SK-N-SH (cell line): ENCODE measurements around the gene TIMM10B. TPM values are rescaled to one million over a fixed set of nuclear protein-coding genes. Genes with fewer than 3 reads are reported as not detected.
A peak's percentile ranks its signal among the peaks of the same experiment; 100 is the strongest.

Experiments used
- CTCF ChIA-PET: fragments of 300-600, 350-600 bp; formaldehyde crosslinking; extraction: SDS; loops from one replicate; lab custom pipeline; 2021; lab: Yijun Ruan, JAX
- POLR2A ChIA-PET: fragments of 350-600 bp; sonication (Branson Sonifier 250); formaldehyde crosslinking; extraction: SDS; loops from one replicate; lab custom pipeline; 2020; ENCODE audit warnings: antibody characterized with exemption, inconsistent platforms; lab: Yijun Ruan, JAX
- DNase-seq: peaks from one replicate; pipeline ENCODE4 v3.0.0; 2012
- H2AFZ ChIP-seq: fragments of 200-600 bp; sonication (generic); 2 replicates; pipeline ENCODE4 v1.8.1; 2016; ENCODE audit warnings: antibody characterized with exemption, mild to moderate bottlenecking, low read depth
- H3F3A ChIP-seq: fragments of 200-600 bp; sonication (generic); replicated peaks from 2 replicates; pipeline ENCODE3; 2016; ENCODE audit warnings: antibody characterized with exemption, mild to moderate bottlenecking; ENCODE audit not compliant: insufficient read depth
- H3K27ac ChIP-seq, 2 experiments: fragments of 200-500 bp in 1 of 2; fragments of 200-600 bp in 1 of 2; sonication (Bioruptor generic) in 1 of 2; sonication (generic), shearing (Covaris generic) in 1 of 2; 2 replicates each; pipeline versions ENCODE4 v1.5.1 to v1.6.1; 2014 to 2016; ENCODE audit warnings: low read depth in 2 of 2, inconsistent platforms in 1 of 2, low read length in 1 of 2, mild to moderate bottlenecking in 1 of 2, mixed read lengths in 1 of 2
- H3K27me3 ChIP-seq: fragments of 200-600 bp; sonication (generic), shearing (Covaris generic); 2 replicates; pipeline ENCODE4 v1.6.1; 2016; ENCODE audit warnings: mixed run types; ENCODE audit not compliant: insufficient read depth
- H3K36me3 ChIP-seq, 2 experiments: fragments of 200-500 bp in 1 of 2; fragments of 200-600 bp in 1 of 2; sonication (Bioruptor generic) in 1 of 2; sonication (generic) in 1 of 2; replicated peaks in 1 of 2; 2 replicates each; pipeline versions ENCODE3 to v1.5.1; 2014 to 2016; ENCODE audit warnings: low read length in 1 of 2, mild to moderate bottlenecking in 1 of 2; ENCODE audit not compliant: insufficient read depth in 2 of 2, control insufficient read depth in 1 of 2
- H3K4me1 ChIP-seq, 2 experiments: fragments of 200-500 bp in 1 of 2; fragments of 200-600 bp in 1 of 2; sonication (Bioruptor generic) in 1 of 2; sonication (generic), shearing (Covaris generic) in 1 of 2; 2 replicates each; pipeline versions ENCODE4 v1.5.1 to v1.6.1; 2014 to 2016; ENCODE audit warnings: low read depth in 1 of 2, low read length in 1 of 2, mixed run types in 1 of 2; ENCODE audit not compliant: insufficient read depth in 2 of 2, control insufficient read depth in 1 of 2
- H3K4me2 ChIP-seq: fragments of 200-600 bp; sonication (generic), shearing (Covaris generic); 2 replicates; pipeline ENCODE4 v1.6.1; 2017; ENCODE audit warnings: mixed run types
- H3K4me3 ChIP-seq, 2 experiments: fragments of 200-500 bp in 1 of 2; fragments of 200-600 bp in 1 of 2; sonication (Bioruptor generic) in 1 of 2; sonication (generic), shearing (Covaris generic) in 1 of 2; 2 replicates each; pipeline versions ENCODE4 v1.5.1 to v1.8.1; 2014 to 2016; ENCODE audit warnings: low read depth in 2 of 2, inconsistent platforms in 1 of 2, low read length in 1 of 2, mild to moderate bottlenecking in 1 of 2, mixed read lengths in 1 of 2, moderate library complexity in 1 of 2
- H3K79me2 ChIP-seq: fragments of 200-600 bp; sonication (generic); 2 replicates; pipeline ENCODE4 v1.8.1; 2017; ENCODE audit warnings: mild to moderate bottlenecking; ENCODE audit not compliant: insufficient read depth
- H3K9ac ChIP-seq: fragments of 200-600 bp; sonication (generic); 2 replicates; pipeline ENCODE4 v1.6.1; 2017; ENCODE audit warnings: mixed run types
- H3K9me2 ChIP-seq: fragments of 200-600 bp; sonication (generic); 2 replicates; pipeline ENCODE4 v1.6.1; 2017; ENCODE audit warnings: mixed run types
- H3K9me3 ChIP-seq: fragments of 200-600 bp; sonication (generic); 2 replicates; pipeline ENCODE4 v1.6.1; 2017; ENCODE audit warnings: mixed run types, mild to moderate bottlenecking, moderate library complexity
- H4K20me1 ChIP-seq: fragments of 200-600 bp; sonication (generic); 2 replicates; pipeline ENCODE4 v1.6.1; 2017; ENCODE audit warnings: mild to moderate bottlenecking, mixed run types; ENCODE audit not compliant: insufficient read depth
- CTCF ChIP-seq: fragments of 200-600 bp; sonication (generic); IDR thresholded peaks from 2 replicates; pipeline ENCODE4 v1.6.1; 2017; ENCODE audit warnings: antibody characterized with exemption, mild to moderate bottlenecking, moderate library complexity
- ELF1 ChIP-seq: IDR thresholded peaks from 2 replicates; pipeline ENCODE4 v1.4.0; 2012
- EP300 ChIP-seq, 2 experiments: IDR thresholded peaks; 2 replicates each; pipeline versions ENCODE4 v1.4.0 to v1.6.1; 2012; ENCODE audit warnings: borderline replicate concordance in 1 of 2, low read depth in 1 of 2, low read length in 1 of 2
- FOSL2 ChIP-seq: IDR thresholded peaks from 2 replicates; pipeline ENCODE4 v1.4.0; 2012; ENCODE audit warnings: low read depth, mild to moderate bottlenecking, moderate library complexity, borderline replicate concordance
- FOXJ3 ChIP-seq: sonication (generic); formaldehyde crosslinking; IDR thresholded peaks from 2 replicates; pipeline ENCODE4 v1.5.1; 2020; ENCODE audit warnings: mild to moderate bottlenecking, missing genetic modification reagents
- GATA2 ChIP-seq: sonication (generic); formaldehyde crosslinking; IDR thresholded peaks from 2 replicates; pipeline ENCODE4 v1.5.0; 2020; ENCODE audit warnings: mild to moderate bottlenecking, missing genetic modification reagents
- JUND ChIP-seq: IDR thresholded peaks from 2 replicates; pipeline ENCODE4 v1.4.0; 2012
- MEF2A ChIP-seq: IDR thresholded peaks from 2 replicates; pipeline ENCODE4 v1.4.0; 2012; ENCODE audit warnings: low read depth, borderline replicate concordance
- MXI1 ChIP-seq: IDR thresholded peaks from 2 replicates; pipeline ENCODE4 v1.6.1; 2012; ENCODE audit warnings: mild to moderate bottlenecking, low read depth, low read length, improper control_type of control experiment
- NFIC ChIP-seq: IDR thresholded peaks from 2 replicates; pipeline ENCODE4 v1.4.0; 2012; ENCODE audit warnings: borderline replicate concordance
- NRF1 ChIP-seq: IDR thresholded peaks from 2 replicates; pipeline ENCODE4 v1.6.1; 2012; ENCODE audit warnings: low read depth, mild to moderate bottlenecking, low read length
- PBX3 ChIP-seq: IDR thresholded peaks from 2 replicates; pipeline ENCODE4; 2012
- POLR2AphosphoS5 ChIP-seq: IDR thresholded peaks from 2 replicates; pipeline ENCODE4 v1.6.1; 2012; ENCODE audit warnings: low read depth, low read length
- RCOR1 ChIP-seq: fragments of 150-350 bp; IDR thresholded peaks from 2 replicates; pipeline ENCODE4 v1.6.1; 2017; ENCODE audit warnings: antibody characterized with exemption, low read length
- REST ChIP-seq: IDR thresholded peaks from 2 replicates; pipeline ENCODE4 v1.6.1; 2012; ENCODE audit warnings: mild to moderate bottlenecking, low read depth, low read length, moderate library complexity
- RFX5 ChIP-seq: IDR thresholded peaks from 2 replicates; pipeline ENCODE4 v1.6.1; 2012; ENCODE audit warnings: mild to moderate bottlenecking, improper control_type of control experiment, low read length
- RXRA ChIP-seq: IDR thresholded peaks from 2 replicates; pipeline ENCODE4 v1.4.0; 2012; ENCODE audit warnings: low read depth, mild to moderate bottlenecking, borderline replicate concordance
- SIN3A ChIP-seq: IDR thresholded peaks from 2 replicates; pipeline ENCODE4 v1.6.1; 2012; ENCODE audit warnings: low read depth, mild to moderate bottlenecking, low read length, moderate library complexity, borderline replicate concordance
- TAF1 ChIP-seq: IDR thresholded peaks from 2 replicates; pipeline ENCODE4 v1.6.1; 2012; ENCODE audit warnings: low read depth, mild to moderate bottlenecking, low read length, moderate library complexity, borderline replicate concordance
- TCF12 ChIP-seq: IDR thresholded peaks from 2 replicates; pipeline ENCODE4 v1.4.0; 2012
- USF1 ChIP-seq: IDR thresholded peaks from 2 replicates; pipeline ENCODE4 v1.4.0; 2012; ENCODE audit warnings: low read depth, borderline replicate concordance
- USF2 ChIP-seq: fragments of 150-350 bp; IDR thresholded peaks from 2 replicates; pipeline ENCODE4 v1.6.1; 2017; ENCODE audit warnings: antibody characterized with exemption, low read length, low read depth, borderline replicate concordance
- WGBS: methylation state at CpG from one replicate; pipeline ENCODE4 v1.1.6; 2017; ENCODE audit warnings: low lambda C conversion rate; 5-methylcytosine and 5-hydroxymethylcytosine counted together
- polyA plus RNA-seq, 3 experiments: library from polyadenylated mRNA; depleted of rRNA; stranded (reverse); fragments of >200 nt; gene quantifications; 2 replicates each; pipeline ENCODE4 v1.2.3, GENCODE V29; 2012

The TIMM10B gene
- polyA plus RNA-seq (2012; rRNA removed) = 26.2 and 33.1 TPM in 2 replicates
- 27.9 and 29.1 TPM in 2 replicates for polyA plus RNA-seq (2012; cell fraction: cytosol; rRNA removed)
- 33.7 and 42.6 TPM in 2 replicates for polyA plus RNA-seq (2012; cell fraction: nucleus; rRNA removed)

- no peaks in the 10 kb centered on the region for H3K9me3 ChIP-seq
- peak within 1 kb of the TSS; percentile 96 for H3K9ac ChIP-seq
- ChIA-PET POLR2A (interaction anchor here (1.1 to 1.6 kb wide), 5 partner anchors 7 to 202 kb away, joined by 3 to 9 read pairs (median 4); partner anchors contain the start of genes DNHD1, MRPL17, TAF10 and TRIM3), CTCF (interaction anchor here (1.0 to 2.1 kb wide), 7 partner anchors 17 to 230 kb away, joined by 3 to 8 read pairs (median 4); partner anchors contain the start of gene DNHD1)
- H3K79me2 ChIP-seq = peaks cover 71% of the 10 kb centered on the region
- H3F3A ChIP-seq = peaks cover 6% of the 10 kb centered on the region
- no peaks in the 10 kb centered on the region for H3K9me2 ChIP-seq
- peak within 1 kb of the TSS; percentile 89 to 100 for H3K4me3 ChIP-seq
- H2AFZ ChIP-seq = peak within 1 kb of the TSS; percentile 81; the same call in 1 of the 2 replicates
- H3K4me1 ChIP-seq = peaks cover 12 to 21% of the 10 kb centered on the region in 2 experiments
- peaks cover 43 to 72% of the 10 kb centered on the region in 2 experiments for H3K36me3 ChIP-seq
- peak; percentile 96 for DNase-seq
- peak within 1 kb of the TSS; percentile 84 to 85 for H3K27ac ChIP-seq
- H4K20me1 ChIP-seq = peaks cover 6% of the 10 kb centered on the region; the same call in 1 of the 2 replicates
- no peaks in the 10 kb centered on the region for H3K27me3 ChIP-seq
- under 1% methylated on average over 29 of the region's 66 CpGs for WGBS
- H3K4me2 ChIP-seq = peak within 1 kb of the TSS; percentile 99
- TF ChIP-seq FOSL2 = no peak
- no peak; the same call in 1 of the 2 replicates for TF ChIP-seq RFX5
- TF ChIP-seq RCOR1 = no peak
- peak; percentile 80; the same call in 1 of the 2 replicates for TF ChIP-seq TAF1
- TF ChIP-seq RXRA = no peak
- no peak for TF ChIP-seq GATA2 (CRISPR knock-in tag)
- peak; percentile 89 for TF ChIP-seq SIN3A
- peak; percentile 88 for TF ChIP-seq POLR2AphosphoS5
- TF ChIP-seq FOXJ3 (CRISPR knock-in tag) = no peak
- TF ChIP-seq USF1 = no peak
- no peak for TF ChIP-seq NFIC
- TF ChIP-seq CTCF = no peak
- no peak for TF ChIP-seq EP300 (IDR thresholded peaks at IDR 0.05; ENCODE audit: borderline replicate concordance in 1 of 2, low read depth in 1 of 2, low read length in 1 of 2)
- no peak for TF ChIP-seq MEF2A
- TF ChIP-seq REST = peak; percentile 36; the same call in 1 of the 2 replicates
- peak; percentile 95 for TF ChIP-seq MXI1
- TF ChIP-seq USF2 = no peak
- peak; percentile 19; the same call in 1 of the 2 replicates for TF ChIP-seq TCF12
- TF ChIP-seq JUND = no peak
- TF ChIP-seq PBX3 = no peak
- TF ChIP-seq ELF1 = peak; percentile 84
- TF ChIP-seq NRF1 = peak; percentile 26; the same call in 1 of the 2 replicates
Measured at GRCh38 chr11:6481012-6481923, at the start of gene TIMM10B, which contains the start of gene ARFIP2. Gene TIMM10B (plus strand): TSS chr11:6481501. CDS start chr11:6481517, 16 bp downstream. Gene ARFIP2 (minus strand): TSS chr11:6481331. CDS start chr11:6480421, 910 bp downstream.
